Naive thymus-derived CD4-positive, alpha-beta T cell (primary cell): Measurements from ENCODE around the gene SIGLEC11. TPM values are rescaled to one million over a fixed set of nuclear protein-coding genes. Genes with fewer than 3 reads are reported as not detected.

Source experiments
- ATAC-seq: fragments of 150-1000 bp; cut with Tn5 transposase; 2 replicates; pipeline ENCODE4 v1.10.0; 2021; ENCODE audit warnings: mild to moderate bottlenecking, moderate library complexity
- CTCF ChIA-PET: fragments of 350-600 bp; sonication (Branson Sonifier 250); formaldehyde crosslinking; loops from one replicate; lab custom pipeline; 2021; ENCODE audit warnings: antibody characterized with exemption; lab: Charles Lee
- POLR2A ChIA-PET: fragments of 350-600 bp; sonication (Branson Sonifier 250); formaldehyde crosslinking; loops from one replicate; lab custom pipeline; 2021; ENCODE audit warnings: antibody characterized with exemption, inconsistent platforms; lab: Charles Lee
- DNase-seq, 9 donors: peaks; one replicate each; pipeline versions ENCODE4 v3.0.0 to v3.0.0-alpha.2; 2020 to 2022; ENCODE audit warnings: mixed read lengths in 1 of 9
- H3K27ac ChIP-seq: one replicate; pipeline ENCODE4 v1.7.0; 2013; ENCODE audit warnings: mild to moderate bottlenecking, low read depth, low read length, moderate library complexity
- H3K27me3 ChIP-seq, 2 donors: one replicate each; pipeline ENCODE4 v1.7.0; 2013; ENCODE audit warnings: low read length in 2 of 2, mild to moderate bottlenecking in 2 of 2, moderate library complexity in 2 of 2; ENCODE audit not compliant: control insufficient read depth in 2 of 2, insufficient read depth in 2 of 2
- H3K36me3 ChIP-seq, 3 experiments: 1 replicate in 2 of 3; 2 replicates in 1 of 3; pipeline ENCODE4 v1.7.0; 2013; ENCODE audit warnings: low read length in 3 of 3, mild to moderate bottlenecking in 3 of 3, moderate library complexity in 1 of 3; ENCODE audit not compliant: insufficient read depth in 3 of 3, control insufficient read depth in 2 of 3
- H3K4me1 ChIP-seq, 2 donors: one replicate each; pipeline ENCODE4 v1.7.0; 2013; ENCODE audit warnings: low read length in 2 of 2, mild to moderate bottlenecking in 2 of 2, moderate library complexity in 1 of 2; ENCODE audit not compliant: control insufficient read depth in 2 of 2, insufficient read depth in 2 of 2
- H3K4me3 ChIP-seq: 2 replicates; pipeline ENCODE4 v1.7.0; 2013; ENCODE audit warnings: mild to moderate bottlenecking, low read length
- H3K9me3 ChIP-seq, 3 experiments: 1 replicate in 2 of 3; 2 replicates in 1 of 3; pipeline ENCODE4 v1.7.0; 2013; ENCODE audit warnings: low read length in 3 of 3; ENCODE audit not compliant: control insufficient read depth in 2 of 3
- H3K27ac Mint-ChIP-seq, 9 donors: one replicate each; pipeline ENCODE4 v1.8.0; 2020 to 2022; ENCODE audit warnings: mixed read lengths in 9 of 9, mild to moderate bottlenecking in 8 of 9, moderate library complexity in 5 of 9, inconsistent platforms in 2 of 9
- H3K27me3 Mint-ChIP-seq, 5 donors: one replicate each; pipeline ENCODE4 v1.8.0; 2021 to 2022; ENCODE audit warnings: mixed read lengths in 5 of 5, mild to moderate bottlenecking in 1 of 5
- H3K36me3 Mint-ChIP-seq, 5 donors: one replicate each; pipeline ENCODE4 v1.8.0; 2020 to 2022; ENCODE audit warnings: mixed read lengths in 5 of 5, mild to moderate bottlenecking in 3 of 5, inconsistent platforms in 1 of 5
- H3K4me1 Mint-ChIP-seq, 7 donors: one replicate each; pipeline ENCODE4 v1.8.0; 2020 to 2022; ENCODE audit warnings: mixed read lengths in 7 of 7, mild to moderate bottlenecking in 3 of 7, inconsistent platforms in 1 of 7
- H3K4me3 Mint-ChIP-seq, 10 donors: one replicate each; pipeline ENCODE4 v1.8.0; 2020 to 2022; ENCODE audit warnings: mild to moderate bottlenecking in 10 of 10, mixed read lengths in 10 of 10, moderate library complexity in 6 of 10, inconsistent platforms in 2 of 10
- H3K9me3 Mint-ChIP-seq, 11 donors: one replicate each; pipeline ENCODE4 v1.8.0; 2020 to 2022; ENCODE audit warnings: mixed read lengths in 11 of 11, mild to moderate bottlenecking in 4 of 11, inconsistent platforms in 1 of 11, moderate library complexity in 1 of 11
- intact Hi-C, 2 donors: fragments of 100-400 bp; cut with micrococcal nuclease; formaldehyde crosslinking; loops; one replicate each; pipeline ENCODE4 v1.15.1; 2023
- polyA plus RNA-seq, 2 donors: library from polyadenylated mRNA; unstranded; fragments of 300-500 nt; fragmentation: Illumina TruSeq; gene quantifications; one replicate each; pipeline ENCODE4 v1.2.3, GENCODE V29; 2021
- total RNA-seq, 6 experiments: library from RNA in 5 of 6; stranded (reverse) in 5 of 6; gene quantifications; 1 replicate in 5 of 6; 2 replicates in 1 of 6; pipeline ENCODE4 v1.2.3 and lab custom pipeline; 2021 to 2026

SIGLEC11 gene
- total and polyA plus RNA-seq, 7 experiments from 2014 or later = 0.14 to 1.3 (median 0.39) TPM; not detected in 3

- H3K4me3 ChIP-seq = no peak overlapping the region
- H3K27me3 Mint-ChIP-seq = peaks cover 0 to 18% (median 3%) of the 10 kb centered on the region in 5 donors
- no peaks in the 10 kb centered on the region for H3K9me3 Mint-ChIP-seq
- intact Hi-C loops = loop anchor here in 1 of 2 donors (5.0 kb wide), 1 partner anchor 842 kb away; no protein-coding TSS in a partner anchor
- H3K27me3 ChIP-seq = no peaks in the 10 kb centered on the region
- H3K36me3 Mint-ChIP-seq = no peaks in the 10 kb centered on the region
- DNase-seq (no peak), ATAC-seq (no peak)
- no peaks in the 10 kb centered on the region for H3K36me3 ChIP-seq
- no peak overlapping the region for H3K27ac Mint-ChIP-seq
- ChIA-PET CTCF (interaction anchor here (1.1 to 2.1 kb wide), 2 partner anchors 45 to 196 kb away, joined by 8 read pairs; no protein-coding TSS in a partner anchor), POLR2A (no interaction called here)
- no peak overlapping the region for H3K27ac ChIP-seq
- peaks cover 6 to 16% (median 9%) of the 10 kb centered on the region in 7 donors for H3K4me1 Mint-ChIP-seq
- H3K4me1 ChIP-seq = peaks cover 6% of the 10 kb centered on the region in 2 donors
- H3K4me3 Mint-ChIP-seq = peak overlapping the region in 1 of 10 donors; percentile 56
- no peaks in the 10 kb centered on the region for H3K9me3 ChIP-seq
Measured at GRCh38 chr19:49939721-49940481, 21.1 kb downstream of the SIGLEC11 start.

- H3K36me3 ChIP-seq = no peaks in the 10 kb centered on the region
- Mint-ChIP-seq H3K4me1 (peaks cover 6 to 18% (median 12%) of the 10 kb centered on the region in 7 donors), H3K9me3 (no peaks in the 10 kb centered on the region), H3K27me3 (peaks cover 0 to 18% (median 2%) of the 10 kb centered on the region in 5 donors), H3K36me3 (peaks cover 0 to 1% (median 0%) of the 10 kb centered on the region in 5 donors), H3K27ac (no peak overlapping the region), H3K4me3 (no peak overlapping the region)
- DNase-seq = no peak
- H3K4me3 ChIP-seq = no peak overlapping the region
- ChIA-PET CTCF (interaction anchor here (0.6 to 2.1 kb wide), 5 partner anchors 9 to 202 kb away, joined by 3 to 8 read pairs (median 6); no protein-coding TSS in a partner anchor), POLR2A (interaction anchor here (1.0 kb wide), 1 partner anchor 54 kb away, joined by 3 read pairs; no protein-coding TSS in a partner anchor)
- intact Hi-C loops = loop anchor here in 1 of 2 donors (5.0 kb wide), 1 partner anchor 844 kb away; no protein-coding TSS in a partner anchor
- H3K4me1 ChIP-seq = peaks cover 6% of the 10 kb centered on the region in 2 donors
- H3K27ac ChIP-seq = no peak overlapping the region
- H3K27me3 ChIP-seq = no peaks in the 10 kb centered on the region
- no peak for ATAC-seq
- no peaks in the 10 kb centered on the region for H3K9me3 ChIP-seq
Measured at GRCh38 chr19:49938662-49939061, 22.3 kb downstream of the SIGLEC11 start.

- intact Hi-C loops = loop anchor here (1.0 to 5.0 kb wide), 2 partner anchors 45 to 844 kb away; no protein-coding TSS in a partner anchor
- Mint-ChIP-seq H3K27ac (no peak overlapping the region), H3K27me3 (peaks cover 0 to 11% (median 0%) of the 10 kb centered on the region in 5 donors), H3K4me3 (peak overlapping the region in 3 of 10 donors; percentile 17 to 29 (median 21)), H3K4me1 (peaks cover 14 to 26% (median 19%) of the 10 kb centered on the region in 7 donors), H3K9me3 (no peaks in the 10 kb centered on the region), H3K36me3 (peaks cover 0 to 7% (median 0%) of the 10 kb centered on the region in 5 donors)
- Histone ChIP-seq H3K27me3 (no peaks in the 10 kb centered on the region), H3K4me1 (peaks cover 13% of the 10 kb centered on the region in 2 donors), H3K36me3 (no peaks in the 10 kb centered on the region), H3K9me3 (no peaks in the 10 kb centered on the region), H3K27ac (no peak overlapping the region), H3K4me3 (no peak overlapping the region)
- peak; percentile 89 for ATAC-seq
- ChIA-PET CTCF (interaction anchor here (0.6 to 2.1 kb wide), 8 partner anchors 12 to 1142 kb away, joined by 3 to 8 read pairs (median 4); no protein-coding TSS in a partner anchor), POLR2A (interaction anchor here (0.9 kb wide), 1 partner anchor 8 kb away, joined by 3 read pairs; the partner anchor contains the start of genes ATF5 and NUP62)
- peak; percentile 40 to 86 (median 66) for DNase-seq
Measured at GRCh38 chr19:49937750-49938381, 23.1 kb downstream of the SIGLEC11 start.

- Histone ChIP-seq H3K27ac (no peak overlapping the region), H3K36me3 (no peaks in the 10 kb centered on the region), H3K27me3 (no peaks in the 10 kb centered on the region), H3K4me1 (peaks cover 21% of the 10 kb centered on the region in 2 donors), H3K9me3 (no peaks in the 10 kb centered on the region), H3K4me3 (no peak overlapping the region)
- no peak overlapping the region for H3K4me3 Mint-ChIP-seq
- peaks cover 23 to 37% (median 30%) of the 10 kb centered on the region in 7 donors for H3K4me1 Mint-ChIP-seq
- intact Hi-C loops = loop anchor here in 1 of 2 donors (5.0 kb wide), 1 partner anchor 846 kb away; no protein-coding TSS in a partner anchor
- H3K36me3 Mint-ChIP-seq = peaks cover 0 to 16% (median 5%) of the 10 kb centered on the region in 5 donors
- DNase-seq (no peak), ATAC-seq (no peak)
- peaks cover 0 to 5% (median 0%) of the 10 kb centered on the region in 11 donors for H3K9me3 Mint-ChIP-seq
- POLR2A ChIA-PET = no interaction called here
- CTCF ChIA-PET = interaction anchor here (0.7 to 1.1 kb wide), 2 partner anchors 46 to 50 kb away, joined by 3 read pairs; no protein-coding TSS in a partner anchor
- H3K27ac Mint-ChIP-seq = peak overlapping the region in 3 of 9 donors; percentile 8 to 29 (median 28)
- H3K27me3 Mint-ChIP-seq = peaks cover 0 to 8% (median 0%) of the 10 kb centered on the region in 5 donors
Measured at GRCh38 chr19:49936549-49936948, 24.4 kb downstream of the SIGLEC11 start.

GRCh38 chr19:49933643-49934042, 27.3 kb downstream of the SIGLEC11 start:
- Mint-ChIP-seq H3K9me3 (peaks cover 0 to 12% (median 3%) of the 10 kb centered on the region in 11 donors), H3K36me3 (peaks cover 0 to 35% (median 7%) of the 10 kb centered on the region in 5 donors), H3K4me1 (peaks cover 28 to 53% (median 45%) of the 10 kb centered on the region in 7 donors), H3K27me3 (peaks cover 0 to 11% (median 0%) of the 10 kb centered on the region in 5 donors), H3K4me3 (peak overlapping the region in 9 of 10 donors; percentile 14 to 97 (median 57)), H3K27ac (peak overlapping the region in 5 of 9 donors; percentile 4 to 78 (median 61))
- DNase-seq (no peak), ATAC-seq (no peak)
- Histone ChIP-seq H3K4me1 (peaks cover 28 to 31% of the 10 kb centered on the region in 2 donors), H3K27me3 (no peaks in the 10 kb centered on the region), H3K4me3 (no peak overlapping the region), H3K27ac (no peak overlapping the region), H3K36me3 (peaks cover 0 to 7% (median 0%) of the 10 kb centered on the region in 3 experiments), H3K9me3 (no peaks in the 10 kb centered on the region)
- ChIA-PET CTCF (interaction anchor here (0.5 kb wide), 1 partner anchor 494 kb away, joined by 3 read pairs; no protein-coding TSS in a partner anchor), POLR2A (interaction anchor here (0.9 to 1.0 kb wide), 2 partner anchors 36 to 57 kb away, joined by 3 read pairs; no protein-coding TSS in a partner anchor)
- intact Hi-C loops = no loop called here
